Right lobe of liver (tissue), 4 donors: ENCODE measurements around the gene GLIPR1.

Source experiments
- CTCF ChIP-seq, 4 donors: fragments of 200-600 bp in 3 of 4; fragments of 450-650 bp in 1 of 4; IDR thresholded peaks; one replicate each; pipeline versions ENCODE4 v1.5.1 to v1.8.0; 2016 to 2022; ENCODE audit warnings: antibody characterized with exemption in 4 of 4, mild to moderate bottlenecking in 2 of 4
- POLR2A ChIP-seq: fragments of 450-650 bp; IDR thresholded peaks from one replicate; pipeline ENCODE4 v1.6.1; 2017; ENCODE audit warnings: antibody characterized with exemption, mild to moderate bottlenecking
- donor health status: DM: no; HTN: no; CAD: no.
- donor health status: DM: no; HTN: no; CAD: no.
- donor health status: DM: no; HTN: yes; CAD: no.

- TF ChIP-seq POLR2A (peak; percentile 37), CTCF (IDR thresholded peaks at IDR 0.05) (no peak)
These were observed at the start of gene GLIPR1 for GRCh38 chr12:75480469-75480949.
